Mesothelial cell of epicardium (in vitro differentiated cells): ENCODE measurements around the gene MTM1. TPM values are rescaled to one million over a fixed set of nuclear protein-coding genes. Genes with fewer than 3 reads are reported as not detected.

Source experiments
- DNase-seq, 2 experiments: peaks; one replicate each; pipeline ENCODE4 v3.0.0; 2021; ENCODE audit warnings: low spot score in 2 of 2; ENCODE audit not compliant: unreplicated experiment in 2 of 2
- H3K27ac Mint-ChIP-seq: 2 replicates; pipeline ENCODE4 v1.8.0; 2021; ENCODE audit warnings: mixed read lengths
- H3K27me3 Mint-ChIP-seq: 2 replicates; pipeline ENCODE4 v1.8.0; 2021; ENCODE audit warnings: low read depth, mixed read lengths
- H3K36me3 Mint-ChIP-seq: 2 replicates; pipeline ENCODE4 v1.8.0; 2021; ENCODE audit warnings: mixed read lengths
- H3K4me1 Mint-ChIP-seq: 2 replicates; pipeline ENCODE4 v1.8.0; 2021; ENCODE audit warnings: mixed read lengths
- H3K4me3 Mint-ChIP-seq: 2 replicates; pipeline ENCODE4 v1.8.0; 2021; ENCODE audit warnings: mild to moderate bottlenecking, moderate library complexity, mixed read lengths
- H3K9me3 Mint-ChIP-seq: 2 replicates; pipeline ENCODE4 v1.8.0; 2021; ENCODE audit warnings: mixed read lengths
- total RNA-seq: library from RNA; stranded (reverse); gene quantifications from 3 replicates; pipeline ENCODE4 v1.2.1, GENCODE V29; 2021
- TF ChIP-seq, protein P1 (sequence below): fragments of 200-600 bp; sonication (generic); IDR thresholded peaks from one replicate; pipeline ENCODE4 v1.5.0; 2021; ENCODE audit warnings: antibody characterized with exemption; ENCODE audit not compliant: unreplicated experiment

The MTM1 gene
- total RNA-seq, 1 donor from 2014 or later = 8.9 TPM

- H3K4me3 Mint-ChIP-seq = no peak overlapping the region
Observed at GRCh38 chrX:150544835-150545770, 23.3 kb upstream of the MTM1 start.

DNA sequence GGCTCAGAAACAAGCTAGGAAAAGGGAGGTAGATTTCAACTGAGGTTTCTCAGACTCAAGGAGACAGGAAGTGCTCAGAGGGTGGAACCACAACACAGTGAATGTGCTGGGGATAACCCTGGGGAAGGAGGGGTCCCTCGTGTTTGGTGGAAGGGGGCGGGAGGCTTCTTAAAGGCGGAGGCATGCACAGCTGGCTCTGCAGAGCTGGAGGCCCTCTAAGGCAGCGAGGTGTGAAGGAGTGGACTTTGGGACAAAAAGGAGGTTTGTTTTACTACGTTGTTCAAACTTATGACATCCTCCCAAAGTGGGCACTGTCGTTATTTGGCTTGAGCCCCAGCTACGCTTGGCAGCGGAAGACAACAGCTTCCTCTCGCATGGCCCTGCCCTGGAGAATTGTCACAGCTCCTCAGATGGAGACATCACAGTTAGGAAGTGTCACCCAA lies 21.7 kb upstream of the MTM1 start:
- no peak for DNase-seq
- Mint-ChIP-seq H3K9me3 (peaks cover 4% of the 10 kb centered on the region), H3K4me1 (peaks cover 7% of the 10 kb centered on the region), H3K27ac (no peak overlapping the region), H3K4me3 (no peak overlapping the region), H3K36me3 (no peaks in the 10 kb centered on the region), H3K27me3 (no peaks in the 10 kb centered on the region)
- TF ChIP-seq, protein P1, sequence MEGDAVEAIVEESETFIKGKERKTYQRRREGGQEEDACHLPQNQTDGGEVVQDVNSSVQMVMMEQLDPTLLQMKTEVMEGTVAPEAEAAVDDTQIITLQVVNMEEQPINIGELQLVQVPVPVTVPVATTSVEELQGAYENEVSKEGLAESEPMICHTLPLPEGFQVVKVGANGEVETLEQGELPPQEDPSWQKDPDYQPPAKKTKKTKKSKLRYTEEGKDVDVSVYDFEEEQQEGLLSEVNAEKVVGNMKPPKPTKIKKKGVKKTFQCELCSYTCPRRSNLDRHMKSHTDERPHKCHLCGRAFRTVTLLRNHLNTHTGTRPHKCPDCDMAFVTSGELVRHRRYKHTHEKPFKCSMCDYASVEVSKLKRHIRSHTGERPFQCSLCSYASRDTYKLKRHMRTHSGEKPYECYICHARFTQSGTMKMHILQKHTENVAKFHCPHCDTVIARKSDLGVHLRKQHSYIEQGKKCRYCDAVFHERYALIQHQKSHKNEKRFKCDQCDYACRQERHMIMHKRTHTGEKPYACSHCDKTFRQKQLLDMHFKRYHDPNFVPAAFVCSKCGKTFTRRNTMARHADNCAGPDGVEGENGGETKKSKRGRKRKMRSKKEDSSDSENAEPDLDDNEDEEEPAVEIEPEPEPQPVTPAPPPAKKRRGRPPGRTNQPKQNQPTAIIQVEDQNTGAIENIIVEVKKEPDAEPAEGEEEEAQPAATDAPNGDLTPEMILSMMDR = no peak

More at GRCh38 chrX:150544835-150545770, 23.3 kb upstream of the MTM1 start:
- DNase-seq = no peak
- peaks cover 7% of the 10 kb centered on the region for H3K4me1 Mint-ChIP-seq
- H3K27me3 Mint-ChIP-seq = no peaks in the 10 kb centered on the region
- TF ChIP-seq, protein P1 = no peak
- no peak overlapping the region for H3K27ac Mint-ChIP-seq
- H3K9me3 Mint-ChIP-seq = peaks cover 7% of the 10 kb centered on the region
- no peaks in the 10 kb centered on the region for H3K36me3 Mint-ChIP-seq

GRCh38 chrX:150547375-150548115 lies 20.9 kb upstream of the MTM1 start:
- H3K4me3 Mint-ChIP-seq = peak overlapping the region; percentile 32
- peak in 1 of 2 experiments; percentile 46 for DNase-seq

GRCh38 chrX:150548251-150548650 lies 20.2 kb upstream of the MTM1 start:
- DNase-seq = no peak
- H3K4me1 Mint-ChIP-seq = peaks cover 7% of the 10 kb centered on the region
- TF ChIP-seq, protein P1 = no peak
- peak overlapping the region; percentile 35 for H3K27ac Mint-ChIP-seq
- H3K36me3 Mint-ChIP-seq = no peaks in the 10 kb centered on the region
- H3K4me3 Mint-ChIP-seq = peak overlapping the region; percentile 32
- H3K27me3 Mint-ChIP-seq = no peaks in the 10 kb centered on the region
- peaks cover 4% of the 10 kb centered on the region for H3K9me3 Mint-ChIP-seq

More at GRCh38 chrX:150547375-150548115, 20.9 kb upstream of the MTM1 start:
- Mint-ChIP-seq H3K9me3 (peaks cover 4% of the 10 kb centered on the region), H3K27me3 (no peaks in the 10 kb centered on the region), H3K27ac (peak overlapping the region; percentile 35), H3K36me3 (no peaks in the 10 kb centered on the region), H3K4me1 (peaks cover 7% of the 10 kb centered on the region)
- TF ChIP-seq, protein P1 = no peak

DNA sequence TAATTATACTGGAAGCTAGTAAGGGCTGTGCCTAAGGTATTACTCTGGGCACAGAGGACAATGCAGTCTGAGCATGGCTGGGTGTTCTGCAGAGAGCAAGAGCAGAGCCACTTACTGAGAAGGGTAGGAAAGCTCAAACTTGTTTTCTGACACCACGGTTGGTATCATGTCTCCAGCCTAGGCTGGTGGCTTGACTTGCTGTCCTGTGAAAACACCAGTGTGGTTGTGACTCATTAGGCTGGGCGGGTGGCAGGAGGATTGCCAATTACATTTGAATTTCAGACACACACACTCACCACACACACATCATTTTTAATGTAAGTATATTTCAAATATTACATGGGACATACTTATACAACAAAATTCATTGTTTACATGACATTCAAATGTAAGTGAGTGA lies 19.7 kb upstream of the MTM1 start:
- no peak for DNase-seq
- Mint-ChIP-seq H3K4me1 (peaks cover 7% of the 10 kb centered on the region), H3K36me3 (no peaks in the 10 kb centered on the region), H3K4me3 (no peak overlapping the region), H3K27ac (no peak overlapping the region), H3K9me3 (peaks cover 8% of the 10 kb centered on the region), H3K27me3 (no peaks in the 10 kb centered on the region)
- TF ChIP-seq, protein P1 = no peak
